ENCODE measurements around the gene HGS.

Gene HGS

DNA sequence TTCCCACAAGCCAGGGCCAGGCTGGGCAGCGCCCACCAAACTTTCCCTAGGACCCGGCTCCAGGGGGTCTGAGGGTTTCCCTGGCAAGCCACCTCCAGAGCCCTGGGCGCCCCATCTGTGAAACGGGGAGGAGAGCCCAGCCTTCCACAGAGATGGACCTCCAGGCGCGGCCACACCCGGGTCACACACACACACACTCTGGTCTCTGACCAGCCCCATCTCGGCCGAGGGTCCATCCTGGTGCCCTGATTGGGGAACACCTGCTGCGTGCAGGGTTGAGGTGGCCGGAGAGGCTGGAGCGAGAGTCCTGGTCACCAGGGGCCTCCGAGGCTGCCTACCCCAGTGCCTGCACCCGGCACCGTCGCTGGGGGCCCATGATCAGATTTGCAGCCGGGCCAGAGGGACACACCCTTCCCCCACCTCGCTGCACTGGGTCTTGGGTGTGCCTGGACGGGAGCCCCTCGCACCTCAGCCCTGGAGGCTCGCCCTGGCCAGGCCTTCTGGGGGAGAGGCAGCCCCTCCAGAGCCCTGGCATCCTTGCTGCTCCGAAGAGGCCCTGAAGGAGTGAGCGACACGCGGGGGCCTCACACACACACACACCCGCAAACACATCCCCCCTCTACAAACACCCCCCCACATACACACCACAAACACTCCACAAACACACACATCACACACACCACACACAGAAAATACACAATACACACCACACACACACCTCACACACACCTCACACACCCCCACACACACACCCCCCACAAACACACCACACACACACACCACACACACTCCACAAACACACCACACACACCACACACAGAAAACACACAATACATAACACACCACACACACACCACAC is 58.0 kb downstream of the HGS start:
- no peak overlapping the region for H3K4me3 ChIP-seq (replicated peaks; ENCODE audit: low read depth, low read length)
- peak; percentile 11 for DNase-seq (ENCODE audit: low read depth)
- no peak for TF ChIP-seq CTCF (IDR thresholded peaks at IDR 0.05; ENCODE audit: low read length, missing control alignments)
